IMR-90 (cell line): ENCODE results near the gene CNTN5. TPM values are rescaled to one million over a fixed set of nuclear protein-coding genes. Genes with fewer than 3 reads are reported as not detected.

Source experiments
- ATAC-seq: fragments of 200-7000 bp; cut with Tn5 transposase; 2 replicates; pipeline ENCODE4 v1.9.1; 2020; ENCODE audit warnings: low read depth, mild to moderate bottlenecking, moderate library complexity
- BruUV-seq: library from RNA; stranded (reverse); fragments of 400-500 nt; replicated peaks from 2 replicates; lab custom pipeline; 2021; lab: Mats Ljungman, UMichigan
- CTCF ChIA-PET: fragments of 300-600 bp; formaldehyde crosslinking; extraction: SDS; loops from one replicate; lab custom pipeline; 2021; ENCODE audit warnings: antibody characterized with exemption; lab: Yijun Ruan, JAX
- POLR2A ChIA-PET: fragments of 300-600 bp; sonication (Branson Sonifier 250); formaldehyde crosslinking; loops from one replicate; lab custom pipeline; 2022; ENCODE audit warnings: antibody characterized with exemption; ENCODE audit not compliant: unreplicated experiment; lab: Charles Lee
- DNase-seq: peaks from one replicate; pipeline ENCODE4 v3.0.0; 2013
- H2AFZ ChIP-seq: replicated peaks from 2 replicates; pipeline ENCODE3; 2013; ENCODE audit warnings: low read length, mild to moderate bottlenecking; ENCODE audit not compliant: poor library complexity
- H2AK5ac ChIP-seq: 2 replicates; pipeline ENCODE4 v1.6.1; 2013; ENCODE audit warnings: low read depth, low read length, inconsistent platforms
- H2AK9ac ChIP-seq: replicated peaks from 2 replicates; pipeline ENCODE3; 2013; ENCODE audit warnings: mild to moderate bottlenecking, low read depth, low read length, moderate library complexity; ENCODE audit not compliant: poor library complexity
- H2BK120ac ChIP-seq: 2 replicates; pipeline ENCODE4 v1.6.1; 2013; ENCODE audit warnings: low read depth, low read length, inconsistent platforms
- H2BK15ac ChIP-seq: 3 replicates; pipeline ENCODE4 v1.6.1; 2013; ENCODE audit warnings: low read depth, low read length, inconsistent platforms
- H2BK20ac ChIP-seq: 2 replicates; pipeline ENCODE4 v1.6.1; 2013; ENCODE audit warnings: low read depth, mild to moderate bottlenecking, inconsistent platforms, low read length, moderate library complexity
- H2BK5ac ChIP-seq: 2 replicates; pipeline ENCODE4 v1.6.1; 2013; ENCODE audit warnings: mild to moderate bottlenecking, low read depth, low read length, inconsistent platforms; ENCODE audit not compliant: poor library complexity, severe bottlenecking
- H3K14ac ChIP-seq: replicated peaks from 2 replicates; pipeline ENCODE4 v1.6.1; 2013; ENCODE audit warnings: low read depth, low read length, inconsistent platforms
- H3K18ac ChIP-seq: 2 replicates; pipeline ENCODE4 v1.6.1; 2013; ENCODE audit warnings: low read depth, low read length, control low read depth
- H3K23ac ChIP-seq: 2 replicates; pipeline ENCODE4 v1.6.1; 2013; ENCODE audit warnings: low read depth, low read length, inconsistent platforms
- H3K27ac ChIP-seq: 2 replicates; pipeline ENCODE4 v1.5.1; 2013; ENCODE audit warnings: mild to moderate bottlenecking, control low read depth, low read length; ENCODE audit not compliant: insufficient read depth
- H3K27me3 ChIP-seq: 2 replicates; pipeline ENCODE4 v1.6.1; 2013; ENCODE audit warnings: low read length; ENCODE audit not compliant: control insufficient read depth, insufficient read depth
- H3K36me3 ChIP-seq: 2 replicates; pipeline ENCODE4 v1.6.1; 2013; ENCODE audit warnings: low read length, mixed read lengths; ENCODE audit not compliant: control insufficient read depth, insufficient read depth
- H3K4ac ChIP-seq: 2 replicates; pipeline ENCODE4 v1.6.1; 2013; ENCODE audit warnings: low read depth, low read length, inconsistent platforms
- H3K4me1 ChIP-seq: 2 replicates; pipeline ENCODE4 v1.6.1; 2013; ENCODE audit warnings: low read length, mixed read lengths; ENCODE audit not compliant: control insufficient read depth, insufficient read depth
- H3K4me2 ChIP-seq: 2 replicates; pipeline ENCODE4 v1.6.1; 2013; ENCODE audit warnings: low read depth, mild to moderate bottlenecking, control low read depth, low read length, moderate library complexity
- H3K4me3 ChIP-seq: 2 replicates; pipeline ENCODE4 v1.5.1; 2013; ENCODE audit warnings: low read depth, mild to moderate bottlenecking, control low read depth, low read length, moderate library complexity; ENCODE audit not compliant: insufficient read depth
- H3K56ac ChIP-seq: 2 replicates; pipeline ENCODE4 v1.6.1; 2013; ENCODE audit warnings: low read length, inconsistent platforms; ENCODE audit not compliant: insufficient read depth; ENCODE audit errors: extremely low read depth
- H3K79me1 ChIP-seq, 2 experiments: 2 replicates each; pipeline ENCODE4 v1.6.1; 2013; ENCODE audit warnings: low read length in 2 of 2, inconsistent platforms in 1 of 2, low read depth in 1 of 2
- H3K9ac ChIP-seq: 2 replicates; pipeline ENCODE4 v1.6.1; 2013; ENCODE audit warnings: low read depth, low read length, control low read depth
- H3K9me1 ChIP-seq: 2 replicates; pipeline ENCODE4 v1.6.1; 2013; ENCODE audit warnings: low read length, inconsistent platforms; ENCODE audit not compliant: insufficient read depth
- H3K9me3 ChIP-seq: 2 replicates; pipeline ENCODE4 v1.6.1; 2013; ENCODE audit warnings: low read length; ENCODE audit not compliant: control insufficient read depth, insufficient read depth
- H4K20me1 ChIP-seq: 2 replicates; pipeline ENCODE4 v1.6.1; 2013; ENCODE audit warnings: low read length, inconsistent platforms; ENCODE audit not compliant: insufficient read depth
- H4K5ac ChIP-seq: 2 replicates; pipeline ENCODE4 v1.6.1; 2013; ENCODE audit warnings: mild to moderate bottlenecking, low read depth, low read length, control low read depth
- H4K8ac ChIP-seq, 2 experiments: 2 replicates each; pipeline ENCODE4 v1.6.1; 2013; ENCODE audit warnings: low read depth in 2 of 2, low read length in 2 of 2, control low read depth in 1 of 2, inconsistent platforms in 1 of 2
- H4K91ac ChIP-seq: 2 replicates; pipeline ENCODE4 v1.6.1; 2013; ENCODE audit warnings: low read depth, low read length, inconsistent platforms; ENCODE audit not compliant: insufficient read depth
- BHLHE40 ChIP-seq: fragments of 150-350 bp; IDR thresholded peaks from 2 replicates; pipeline ENCODE4 v1.6.1; 2016; ENCODE audit warnings: mild to moderate bottlenecking, low read depth, low read length
- CEBPB ChIP-seq: IDR thresholded peaks from 2 replicates; pipeline ENCODE4 v1.6.1; 2012; ENCODE audit warnings: low read depth, low read length, improper control_type of control experiment
- CHD1 ChIP-seq: IDR thresholded peaks from 2 replicates; pipeline ENCODE4 v1.6.1; 2012; ENCODE audit warnings: low read depth, low read length, improper control_type of control experiment
- CTCF ChIP-seq: conservative IDR thresholded peaks from 2 replicates; pipeline ENCODE4 v1.5.1; 2012; ENCODE audit warnings: mild to moderate bottlenecking, low read depth, low read length, improper control_type of control experiment
- ELK1 ChIP-seq: fragments of 150-350 bp; IDR thresholded peaks from 2 replicates; pipeline ENCODE4 v1.6.1; 2016; ENCODE audit warnings: low read depth, mild to moderate bottlenecking, low read length, moderate library complexity, borderline replicate concordance
- FOS ChIP-seq: fragments of 150-350 bp; IDR thresholded peaks from 2 replicates; pipeline ENCODE4 v1.6.1; 2016; ENCODE audit warnings: low read depth, low read length
- MAFK ChIP-seq: IDR thresholded peaks from 2 replicates; pipeline ENCODE4 v1.6.1; 2012; ENCODE audit warnings: low read depth, low read length, improper control_type of control experiment
- MAZ ChIP-seq: IDR thresholded peaks from 2 replicates; pipeline ENCODE4 v1.6.1; 2012; ENCODE audit warnings: low read depth, mild to moderate bottlenecking, low read length, improper control_type of control experiment, moderate library complexity, borderline replicate concordance
- MXI1 ChIP-seq: IDR thresholded peaks from 2 replicates; pipeline ENCODE4 v1.6.1; 2012; ENCODE audit warnings: low read depth, mild to moderate bottlenecking, low read length, moderate library complexity, borderline replicate concordance
- NFE2L2 ChIP-seq: fragments of 150-350 bp; IDR thresholded peaks from 2 replicates; pipeline ENCODE4 v1.6.1; 2016; ENCODE audit warnings: low read depth, mild to moderate bottlenecking, low read length
- POLR2A ChIP-seq: IDR thresholded peaks from 2 replicates; pipeline ENCODE4 v1.6.1; 2012; ENCODE audit warnings: mild to moderate bottlenecking, low read depth, low read length
- RAD21 ChIP-seq: IDR thresholded peaks from 2 replicates; pipeline ENCODE4 v1.6.1; 2012; ENCODE audit warnings: low read length, improper control_type of control experiment
- RCOR1 ChIP-seq: IDR thresholded peaks from 2 replicates; pipeline ENCODE4 v1.6.1; 2012; ENCODE audit warnings: mild to moderate bottlenecking, low read length, improper control_type of control experiment; ENCODE audit not compliant: insufficient replicate concordance
- RFX5 ChIP-seq: IDR thresholded peaks from 2 replicates; pipeline ENCODE4 v1.8.0; 2012; ENCODE audit warnings: low read depth, mild to moderate bottlenecking, low read length, moderate library complexity
- SMC3 ChIP-seq: fragments of 150-350 bp; IDR thresholded peaks from 2 replicates; pipeline ENCODE4 v1.6.1; 2016; ENCODE audit warnings: low read depth, mild to moderate bottlenecking, antibody characterized with exemption, low read length, moderate library complexity
- USF2 ChIP-seq: fragments of 150-350 bp; IDR thresholded peaks from 2 replicates; pipeline ENCODE4 v1.6.1; 2017; ENCODE audit warnings: mild to moderate bottlenecking, antibody characterized with exemption, low read length, low read depth
- WGBS, 2 experiments: methylation state at CpG; one replicate each; pipeline versions ENCODE4 v1.1.5 to v1.1.7; 2013; ENCODE audit warnings: missing lambda C conversion rate in 2 of 2; ENCODE audit not compliant: insufficient read length in 1 of 2; ENCODE audit errors: extremely low coverage in 2 of 2; 5-methylcytosine and 5-hydroxymethylcytosine counted together
- dilution Hi-C: fragments of 300-500 bp; cut with HindIII; formaldehyde crosslinking; loops from one replicate; pipeline ENCODE4 v1.14.3; 2018; ENCODE audit warnings: low sequenced_read_pairs; ENCODE audit not compliant: unreplicated experiment
- in situ Hi-C: fragments of 300-500 bp; cut with MboI; formaldehyde crosslinking; loops from 3 replicates; pipeline ENCODE4 v1.14.3; 2019; ENCODE audit warnings: low sequenced_read_pairs, inconsistent platforms, mixed read lengths
- intact Hi-C: fragments of 100-400 bp; cut with micrococcal nuclease; formaldehyde crosslinking; loops from 2 replicates; pipeline ENCODE4 v1.10.0; 2022
- polyA plus RNA-seq, 3 experiments: library from polyadenylated mRNA; depleted of rRNA; stranded (reverse); fragments of >200 nt; gene quantifications; 2 replicates each; pipeline ENCODE4 v1.2.3, GENCODE V29; 2012; ENCODE audit warnings: low replicate concordance in 1 of 3
- total RNA-seq: library from RNA; depleted of rRNA; stranded (reverse); fragments of >200 nt; gene quantifications from 2 replicates; pipeline ENCODE4 v1.2.3, GENCODE V29; 2012

Gene CNTN5
- total and polyA plus RNA-seq, 2 of the 4 experiments (the other 2 are of a cell fraction), result not detected

- Histone ChIP-seq H3K9me3 (no peaks in the 10 kb centered on the region), H3K9ac (no peak overlapping the region), H2AK9ac (no peak overlapping the region), H4K91ac (no peak overlapping the region), H3K27ac (no peak overlapping the region), H2BK20ac (no peak overlapping the region), H3K79me1 (no peaks in the 10 kb centered on the region), H3K56ac (no peak overlapping the region), H3K9me1 (no peaks in the 10 kb centered on the region), H3K14ac (no peak overlapping the region), H4K20me1 (no peaks in the 10 kb centered on the region), H4K5ac (no peak overlapping the region), H3K36me3 (no peaks in the 10 kb centered on the region), H3K18ac (no peak overlapping the region), H3K27me3 (no peaks in the 10 kb centered on the region), H2BK5ac (no peak overlapping the region), H2AK5ac (peak overlapping the region; percentile 15; the same call in 1 of the 2 replicates), H3K4ac (no peak overlapping the region), H4K8ac (no peak overlapping the region), H2BK120ac (no peak overlapping the region), H3K4me1 (no peaks in the 10 kb centered on the region; the same call in 1 of the 2 replicates), H2AFZ (no peak overlapping the region), H3K4me3 (no peak overlapping the region), H3K23ac (no peak overlapping the region), H3K4me2 (no peak overlapping the region), H2BK15ac (no peak overlapping the region)
- WGBS, 2 experiments, result 91% methylated on average over 7 of the region's 13 CpGs; no CpG with 5 or more reads in 1 of the 2 experiments
- BruUV-seq, result no TSS peak
- dilution Hi-C loops, result no loop called here
- ChIA-PET POLR2A (no interaction called here), CTCF (no interaction called here)
- DNase-seq, result no peak
- TF ChIP-seq RFX5, result no peak
- no peak for TF ChIP-seq BHLHE40
- no peak for TF ChIP-seq CHD1
- no peak for TF ChIP-seq CEBPB
- no peak for TF ChIP-seq USF2
- no peak for TF ChIP-seq FOS
- no peak for TF ChIP-seq RCOR1
- TF ChIP-seq RAD21, result no peak
- no peak for TF ChIP-seq POLR2A
- TF ChIP-seq MAFK, result no peak
- TF ChIP-seq NFE2L2, result no peak
- TF ChIP-seq MXI1, result no peak
- TF ChIP-seq SMC3, result no peak
- TF ChIP-seq CTCF, result no peak
- TF ChIP-seq ELK1, result no peak
- no peak for TF ChIP-seq MAZ
- no peak for ATAC-seq
- intact Hi-C loops, result no loop called here
- in situ Hi-C loops, result no loop called here
These were observed 510.7 kb downstream of the CNTN5 start for GRCh38 chr11:99531468-99531867.
